Measurements from ENCODE around the gene FCER2. TPM values are rescaled to one million over a fixed set of nuclear protein-coding genes. Genes with fewer than 3 reads are reported as not detected.

FCER2 gene
- total RNA-seq, 1 donor from 2014 or later, result not detected

DNA sequence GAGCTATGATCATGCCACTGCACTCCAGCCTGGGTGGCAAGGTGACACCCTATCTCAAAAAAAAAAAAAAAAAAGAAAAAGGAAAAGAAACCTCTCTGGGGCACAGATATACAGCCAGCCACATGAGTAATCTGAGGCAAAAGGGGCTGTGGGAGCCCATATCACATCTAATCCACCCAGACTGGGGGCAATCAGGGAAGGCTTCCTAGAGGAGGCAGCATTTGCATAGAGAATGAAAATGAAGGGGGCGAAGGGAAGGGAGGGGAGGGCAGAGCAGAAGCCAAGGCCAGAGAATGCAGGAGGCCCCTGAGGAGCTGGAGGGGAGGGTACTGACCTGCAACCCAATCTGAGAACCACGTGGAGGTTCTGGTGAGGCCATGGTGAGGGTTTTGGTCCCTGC lies 51.8 kb downstream of the FCER2 start:
- H3K9me3 Mint-ChIP-seq (ENCODE audit: low read depth), result no peaks in the 10 kb centered on the region
- peaks cover 3% of the 10 kb centered on the region for H3K36me3 Mint-ChIP-seq (ENCODE audit: insufficient read depth)
- H3K4me1 Mint-ChIP-seq (ENCODE audit: low read depth), result peaks cover 6% of the 10 kb centered on the region
- TF ChIP-seq, protein P1, sequence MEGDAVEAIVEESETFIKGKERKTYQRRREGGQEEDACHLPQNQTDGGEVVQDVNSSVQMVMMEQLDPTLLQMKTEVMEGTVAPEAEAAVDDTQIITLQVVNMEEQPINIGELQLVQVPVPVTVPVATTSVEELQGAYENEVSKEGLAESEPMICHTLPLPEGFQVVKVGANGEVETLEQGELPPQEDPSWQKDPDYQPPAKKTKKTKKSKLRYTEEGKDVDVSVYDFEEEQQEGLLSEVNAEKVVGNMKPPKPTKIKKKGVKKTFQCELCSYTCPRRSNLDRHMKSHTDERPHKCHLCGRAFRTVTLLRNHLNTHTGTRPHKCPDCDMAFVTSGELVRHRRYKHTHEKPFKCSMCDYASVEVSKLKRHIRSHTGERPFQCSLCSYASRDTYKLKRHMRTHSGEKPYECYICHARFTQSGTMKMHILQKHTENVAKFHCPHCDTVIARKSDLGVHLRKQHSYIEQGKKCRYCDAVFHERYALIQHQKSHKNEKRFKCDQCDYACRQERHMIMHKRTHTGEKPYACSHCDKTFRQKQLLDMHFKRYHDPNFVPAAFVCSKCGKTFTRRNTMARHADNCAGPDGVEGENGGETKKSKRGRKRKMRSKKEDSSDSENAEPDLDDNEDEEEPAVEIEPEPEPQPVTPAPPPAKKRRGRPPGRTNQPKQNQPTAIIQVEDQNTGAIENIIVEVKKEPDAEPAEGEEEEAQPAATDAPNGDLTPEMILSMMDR (IDR thresholded peaks at IDR 0.05; ENCODE audit: unreplicated experiment), result no peak
- H3K4me3 Mint-ChIP-seq (ENCODE audit: low read depth), result no peak overlapping the region
- H3K27me3 Mint-ChIP-seq, result peaks cover 22% of the 10 kb centered on the region
- H3K27ac Mint-ChIP-seq, result no peak overlapping the region
- no peak for DNase-seq (ENCODE audit: low spot score, unreplicated experiment)

DNA sequence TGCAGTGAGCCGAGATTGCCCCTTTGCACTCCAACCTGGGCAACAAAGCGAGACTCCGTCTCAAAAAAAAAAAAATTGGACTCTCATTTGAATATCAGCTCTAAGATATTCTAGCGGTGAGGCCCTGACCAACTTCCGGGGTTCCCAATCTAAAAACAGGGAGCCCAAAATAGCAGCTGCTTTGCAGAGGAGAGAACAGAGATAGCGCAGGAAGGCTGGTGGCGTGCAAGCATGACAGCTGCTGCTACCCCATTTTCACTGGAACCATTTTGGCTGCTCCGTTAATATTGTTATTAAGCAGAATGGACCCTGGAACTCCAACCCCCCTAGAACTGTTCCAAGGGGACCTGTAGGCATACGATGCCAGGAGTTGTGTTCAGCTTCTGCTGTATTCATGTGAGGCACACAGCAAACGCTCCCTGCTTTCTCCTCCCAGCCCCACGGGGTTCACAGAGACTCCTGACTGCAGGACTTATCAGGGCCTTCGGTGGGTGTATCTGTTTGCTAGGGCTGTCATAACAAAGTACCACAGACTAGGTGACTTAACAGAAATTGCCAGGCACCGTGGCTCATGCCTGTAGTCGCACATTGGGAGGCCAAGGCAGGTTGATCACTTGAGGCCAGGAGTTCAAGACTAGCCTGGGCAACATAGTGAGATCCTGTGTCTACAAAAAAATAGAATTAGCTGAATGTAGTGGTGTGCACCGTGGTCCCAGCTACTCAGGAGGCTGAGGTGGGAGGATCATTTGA lies 53.5 kb downstream of the FCER2 start:
- TF ChIP-seq, protein P1 (IDR thresholded peaks at IDR 0.05; ENCODE audit: unreplicated experiment), result no peak
- peaks cover 3% of the 10 kb centered on the region for H3K36me3 Mint-ChIP-seq (ENCODE audit: insufficient read depth)
- DNase-seq (ENCODE audit: low spot score, unreplicated experiment), result no peak
- H3K4me1 Mint-ChIP-seq (ENCODE audit: low read depth), result peaks cover 6% of the 10 kb centered on the region
- H3K9me3 Mint-ChIP-seq (ENCODE audit: low read depth), result no peaks in the 10 kb centered on the region
- peaks cover 14% of the 10 kb centered on the region for H3K27me3 Mint-ChIP-seq
- H3K27ac Mint-ChIP-seq, result peak overlapping the region; percentile 64
- H3K4me3 Mint-ChIP-seq (ENCODE audit: low read depth), result no peak overlapping the region

DNA sequence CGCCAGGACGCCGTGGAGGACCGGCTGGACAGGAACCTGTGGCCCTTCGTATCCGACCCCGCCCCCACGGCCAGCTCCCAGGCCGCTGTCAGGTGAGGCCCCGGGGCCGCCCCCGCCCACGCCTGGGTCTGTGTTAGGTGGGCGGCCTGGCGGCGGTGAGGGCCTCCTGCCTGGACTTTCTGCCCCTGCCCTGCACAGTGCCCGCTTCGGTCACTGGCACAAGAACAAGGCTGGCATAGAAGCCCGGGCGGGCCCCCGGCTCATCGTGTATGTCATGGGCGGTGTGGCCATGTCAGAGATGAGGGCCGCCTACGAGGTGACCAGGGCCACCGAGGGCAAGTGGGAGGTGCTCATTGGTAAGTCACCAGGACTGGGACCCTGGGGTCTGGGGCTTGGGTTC lies 54.8 kb downstream of the FCER2 start:
- no peak overlapping the region for H3K4me3 Mint-ChIP-seq (ENCODE audit: low read depth)

DNA sequence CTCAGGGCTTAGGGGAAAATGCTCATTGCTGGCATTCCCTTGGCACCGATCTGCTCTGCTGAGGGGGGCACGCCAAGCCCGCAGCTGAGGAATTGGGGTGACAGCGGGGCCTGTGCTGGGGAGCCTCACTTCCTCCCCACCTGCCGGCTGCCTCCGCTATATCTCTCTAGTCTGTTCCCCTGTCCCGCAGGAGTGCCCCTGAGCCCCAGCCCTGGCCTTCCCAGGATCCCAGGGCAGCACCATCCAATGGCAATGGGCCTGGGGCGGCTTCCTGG lies 55.6 kb downstream of the FCER2 start:
- DNase-seq (ENCODE audit: low spot score, unreplicated experiment), result no peak
- Mint-ChIP-seq H3K9me3 (ENCODE audit: low read depth) (no peaks in the 10 kb centered on the region), H3K36me3 (ENCODE audit: insufficient read depth) (peaks cover 3% of the 10 kb centered on the region), H3K4me1 (ENCODE audit: low read depth) (no peaks in the 10 kb centered on the region), H3K4me3 (ENCODE audit: low read depth) (no peak overlapping the region), H3K27ac (no peak overlapping the region), H3K27me3 (peaks cover 4% of the 10 kb centered on the region)
- TF ChIP-seq, protein P1 (IDR thresholded peaks at IDR 0.05; ENCODE audit: unreplicated experiment), result no peak

More for the DNA sequence above, 54.8 kb downstream of the FCER2 start:
- DNase-seq (ENCODE audit: low spot score, unreplicated experiment), result no peak
- no peaks in the 10 kb centered on the region for H3K9me3 Mint-ChIP-seq (ENCODE audit: low read depth)
- H3K27ac Mint-ChIP-seq, result no peak overlapping the region
- H3K27me3 Mint-ChIP-seq, result peaks cover 7% of the 10 kb centered on the region
- peaks cover under 1% of the 10 kb centered on the region for H3K4me1 Mint-ChIP-seq (ENCODE audit: low read depth)
- H3K36me3 Mint-ChIP-seq (ENCODE audit: insufficient read depth), result peaks cover 3% of the 10 kb centered on the region
- TF ChIP-seq, protein P1 (IDR thresholded peaks at IDR 0.05; ENCODE audit: unreplicated experiment), result no peak

DNA sequence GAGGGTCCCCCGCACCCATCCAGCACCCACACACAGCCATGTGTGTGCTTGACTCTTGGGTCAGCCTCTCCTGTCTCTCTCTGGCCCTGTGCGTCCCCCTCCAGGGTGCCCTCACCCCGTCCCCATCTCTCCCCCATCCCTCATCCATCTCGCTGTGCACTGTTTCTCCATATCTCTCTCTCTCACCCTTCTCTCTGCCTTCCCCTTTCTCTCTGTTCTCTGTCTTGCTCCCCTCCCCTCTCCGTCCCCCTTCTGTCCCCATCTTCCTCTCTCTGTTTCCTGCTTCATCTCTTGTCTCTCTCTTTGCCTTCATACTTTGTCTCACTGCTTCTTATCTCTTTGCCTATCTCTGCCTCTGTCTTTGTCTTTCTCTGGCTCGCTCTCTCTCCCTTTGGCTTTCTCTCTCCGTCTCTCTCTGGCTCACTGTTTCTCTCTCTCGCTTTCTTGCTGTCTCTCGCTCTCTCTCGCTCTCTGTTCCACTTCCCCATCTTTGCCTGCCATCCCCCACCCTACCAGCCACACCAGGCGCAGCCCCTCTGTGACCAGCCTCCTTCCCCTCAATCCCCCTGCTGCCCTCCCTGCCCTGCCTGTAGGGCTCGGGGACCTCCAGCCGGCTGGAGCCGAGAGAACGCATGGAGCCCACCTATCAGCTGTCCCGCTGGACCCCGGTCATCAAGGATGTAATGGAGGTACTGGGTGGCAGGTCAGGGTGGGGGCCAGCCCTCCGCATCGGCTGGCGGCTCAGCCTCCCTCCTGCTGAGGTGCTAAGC lies 56.1 kb downstream of the FCER2 start:
- peaks cover 3% of the 10 kb centered on the region for H3K36me3 Mint-ChIP-seq (ENCODE audit: insufficient read depth)
- H3K27me3 Mint-ChIP-seq, result peaks cover 2% of the 10 kb centered on the region
- TF ChIP-seq, protein P1 (IDR thresholded peaks at IDR 0.05; ENCODE audit: unreplicated experiment), result no peak
- H3K4me3 Mint-ChIP-seq (ENCODE audit: low read depth), result no peak overlapping the region
- no peaks in the 10 kb centered on the region for H3K4me1 Mint-ChIP-seq (ENCODE audit: low read depth)
- H3K27ac Mint-ChIP-seq, result peak overlapping the region; percentile 78
- H3K9me3 Mint-ChIP-seq (ENCODE audit: low read depth), result no peaks in the 10 kb centered on the region
- DNase-seq (ENCODE audit: low spot score, unreplicated experiment), result no peak

Data from progenitor cell of endocrine pancreas (in vitro differentiated cells).